Ishikawa (cell line): ENCODE results near the gene EVL.

Experiments used
- CEBPB ChIP-seq: IDR thresholded peaks from 2 replicates; pipeline ENCODE4 v1.6.1; 2012
- CREB1 ChIP-seq: IDR thresholded peaks from 2 replicates; pipeline ENCODE4 v1.6.1; 2012; ENCODE audit warnings: low read depth
- EGR1 ChIP-seq: IDR thresholded peaks from 2 replicates; pipeline ENCODE4 v1.6.1; 2012
- EP300 ChIP-seq: IDR thresholded peaks from 2 replicates; pipeline ENCODE4 v1.6.1; 2012; ENCODE audit warnings: borderline replicate concordance
- FOXM1 ChIP-seq: IDR thresholded peaks from 2 replicates; pipeline ENCODE4 v1.6.1; 2012; ENCODE audit warnings: low read depth, borderline replicate concordance
- MAX ChIP-seq: IDR thresholded peaks from 2 replicates; pipeline ENCODE4 v1.6.1; 2012
- NFIC ChIP-seq: IDR thresholded peaks from 2 replicates; pipeline ENCODE4 v1.6.1; 2012
- RAD21 ChIP-seq: IDR thresholded peaks from 2 replicates; pipeline ENCODE4 v1.6.1; 2012; ENCODE audit warnings: low read depth
- REST ChIP-seq: IDR thresholded peaks from 2 replicates; pipeline ENCODE4 v1.6.1; 2012; ENCODE audit warnings: low read depth, mild to moderate bottlenecking
- TAF1 ChIP-seq: IDR thresholded peaks from 2 replicates; pipeline ENCODE4 v1.6.1; 2012; ENCODE audit warnings: low read depth, mild to moderate bottlenecking
- TEAD4 ChIP-seq: IDR thresholded peaks from 2 replicates; pipeline ENCODE4 v1.6.1; 2012
- USF1 ChIP-seq: IDR thresholded peaks from 2 replicates; pipeline ENCODE4 v1.6.1; 2012
- YY1 ChIP-seq: IDR thresholded peaks from 2 replicates; pipeline ENCODE4 v1.6.1; 2012; ENCODE audit warnings: low read depth
- ZBTB7A ChIP-seq: IDR thresholded peaks from 2 replicates; pipeline ENCODE4 v1.6.1; 2012; ENCODE audit warnings: low read depth

GRCh38 chr14:100165376-100165775 lies 100.2 kb downstream of the EVL start:
- TF ChIP-seq TEAD4 (no peak), TAF1 (no peak), EP300 (no peak), REST (no peak), YY1 (no peak), ZBTB7A (no peak), CEBPB (no peak), NFIC (no peak), EGR1 (no peak), CREB1 (no peak), FOXM1 (no peak), RAD21 (no peak), USF1 (no peak), MAX (no peak)
